Measurements from ENCODE around the gene TGFBR3L.

- TF ChIP-seq CTCF (IDR thresholded peaks at IDR 0.05) (no peak), POLR2A (IDR thresholded peaks at IDR 0.05) (no peak), EP300 (IDR thresholded peaks at IDR 0.05) (no peak)
Observed at GRCh38 chr19:7901337-7901736, 13.3 kb upstream of the TGFBR3L start.

Data from tibial nerve (tissue), 4 donors.